Stimulated activated CD8-positive, alpha-beta memory T cell treated with anti-CD3 and anti-CD28 coated beads, Interleukin-4, amount 100 ng/mL, for 48 hours (primary cell): ENCODE measurements around the gene CCNB2.

Experiments
- DNase-seq: peaks from one replicate; pipeline ENCODE4 v3.0.0-alpha.2; 2020

CCNB2 gene

GRCh38 chr15:59169251-59169708, 64.3 kb downstream of the CCNB2 start:
- DNase-seq = no peak

- DNase-seq = no peak
Observed at GRCh38 chr15:59170295-59171066, 65.5 kb downstream of the CCNB2 start.

GRCh38 chr15:59171067-59171397, 66.1 kb downstream of the CCNB2 start:
- no peak for DNase-seq

DNA sequence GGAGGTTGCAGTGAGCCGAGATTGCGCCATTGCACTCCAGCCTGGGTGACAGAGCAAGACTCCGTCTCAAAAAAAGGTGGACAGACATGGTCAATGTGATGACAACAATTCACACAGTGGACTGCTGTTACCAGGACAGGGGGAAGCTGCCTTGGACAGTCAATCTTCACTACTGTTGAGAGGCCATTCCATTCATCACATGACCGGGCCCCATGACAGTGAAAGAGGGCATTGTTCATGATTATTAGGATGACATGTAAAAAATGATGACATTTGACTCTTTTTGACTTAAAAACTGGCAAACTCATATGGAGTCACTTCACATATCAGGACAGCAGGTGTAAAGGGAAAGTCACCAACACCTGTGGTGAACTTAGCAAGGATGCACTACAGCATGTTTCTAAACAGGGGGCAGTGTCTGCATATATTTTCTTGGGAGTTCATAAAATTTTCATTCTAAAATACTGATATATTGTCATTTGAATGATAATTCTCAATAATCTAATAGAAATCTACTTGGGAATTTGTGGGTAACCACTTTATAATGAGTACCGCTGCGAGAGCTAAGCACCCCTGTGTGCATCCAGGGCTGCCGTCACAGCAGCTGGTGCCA, 67.4 kb downstream of the CCNB2 start:
- DNase-seq = no peak

- DNase-seq = no peak
Observed at GRCh38 chr15:59173194-59173593, 68.2 kb downstream of the CCNB2 start.

GRCh38 chr15:59174151-59174834, 69.3 kb downstream of the CCNB2 start:
- DNase-seq = no peak
